Natural killer cell treated with Interleukin-12 subunit alpha and Interleukin-12 subunit beta and Interleukin-15 and Interleukin-18, amount 100 ng/mL, for 72 hours (primary cell): ENCODE data around the gene C15orf61. TPM values are rescaled to one million over a fixed set of nuclear protein-coding genes. Genes with fewer than 3 reads are reported as not detected.

Experiments
- ATAC-seq, 2 donors: fragments of 150-1000 bp; cut with Tn5 transposase in 1 of 2; sonication (Bioruptor Pico), chemical (Tn5 transposase) in 1 of 2; 2 replicates each; pipeline ENCODE4 v1.10.0; 2021
- DNase-seq: peaks from one replicate; pipeline ENCODE4 v3.0.0; 2022; ENCODE audit warnings: low spot score
- H3K27ac Mint-ChIP-seq, 2 donors: 1 replicate in 1 of 2; 2 replicates in 1 of 2; pipeline ENCODE4 v1.8.0; 2022; ENCODE audit warnings: mixed read lengths in 2 of 2, mild to moderate bottlenecking in 1 of 2, moderate library complexity in 1 of 2
- H3K27me3 Mint-ChIP-seq, 2 donors: 1 replicate in 1 of 2; 2 replicates in 1 of 2; pipeline ENCODE4 v1.8.0; 2022; ENCODE audit warnings: mixed read lengths in 2 of 2
- H3K36me3 Mint-ChIP-seq: one replicate; pipeline ENCODE4 v1.8.0; 2022; ENCODE audit warnings: mixed read lengths
- H3K4me1 Mint-ChIP-seq, 2 donors: 1 replicate in 1 of 2; 2 replicates in 1 of 2; pipeline ENCODE4 v1.8.0; 2022; ENCODE audit warnings: low read depth in 2 of 2, mixed read lengths in 2 of 2, mild to moderate bottlenecking in 1 of 2
- H3K4me3 Mint-ChIP-seq: one replicate; pipeline ENCODE4 v1.8.0; 2022; ENCODE audit warnings: mixed read lengths
- H3K9me3 Mint-ChIP-seq: 2 replicates; pipeline ENCODE4 v1.8.0; 2022; ENCODE audit warnings: mixed read lengths
- total RNA-seq, 2 donors: library from RNA; stranded (reverse); gene quantifications; one replicate each; pipeline ENCODE4 v1.2.3, GENCODE V29; 2022

C15orf61 gene
- total RNA-seq, 2 donors from 2014 or later, result 3.9 to 5.0 TPM

- Mint-ChIP-seq H3K36me3 (no peaks in the 10 kb centered on the region), H3K9me3 (no peaks in the 10 kb centered on the region), H3K27ac (peak overlapping the region in 1 of 2 donors; percentile 67), H3K4me1 (peaks cover 16 to 21% of the 10 kb centered on the region in 2 donors), H3K27me3 (no peaks in the 10 kb centered on the region), H3K4me3 (no peak overlapping the region)
- no peak for ATAC-seq
- no peak for DNase-seq
These were observed 48.7 kb downstream of the C15orf61 start for GRCh38 chr15:67569668-67570067.

DNA sequence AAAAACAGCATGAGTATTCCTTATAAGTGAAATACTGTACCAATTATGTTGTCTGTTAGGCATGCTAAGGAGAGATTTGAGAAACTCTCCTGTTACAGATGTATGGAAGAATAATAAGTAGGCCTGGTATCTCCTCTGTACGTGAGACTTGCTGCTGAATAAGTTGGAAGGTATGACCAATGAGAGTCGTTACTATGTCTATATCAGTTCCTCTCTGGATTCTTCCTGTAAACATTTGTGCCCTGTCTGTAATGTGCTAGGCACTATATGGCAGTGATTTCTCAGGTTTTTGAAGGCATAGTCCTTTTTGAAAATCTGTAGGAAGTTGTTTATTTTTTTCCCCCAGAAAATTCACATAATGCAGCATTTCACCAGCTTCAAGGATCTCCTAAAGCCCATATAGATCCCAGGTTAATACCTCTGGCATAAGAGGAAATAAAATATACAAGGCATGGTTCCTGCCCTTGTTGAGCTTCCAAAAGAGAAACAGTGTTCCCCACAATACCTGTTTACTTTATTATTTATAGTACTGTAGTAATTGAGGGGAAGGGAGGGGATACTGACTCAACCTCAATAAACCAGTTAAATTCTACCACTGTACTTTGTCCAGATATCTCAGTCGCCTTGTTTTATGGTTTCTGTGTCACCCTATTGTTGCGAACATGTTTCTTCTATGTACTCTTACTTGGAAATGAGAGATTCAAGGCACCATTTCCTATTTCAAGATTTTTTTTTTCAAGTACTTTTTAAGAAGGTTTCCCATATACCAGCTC lies 50.1 kb downstream of the C15orf61 start:
- no peak overlapping the region for H3K4me3 Mint-ChIP-seq
- no peak for DNase-seq
- no peak for ATAC-seq
- H3K27ac Mint-ChIP-seq, result peak overlapping the region in 1 of 2 donors; percentile 68
- H3K4me1 Mint-ChIP-seq, result peaks cover 9 to 16% of the 10 kb centered on the region in 2 donors
- no peaks in the 10 kb centered on the region for H3K36me3 Mint-ChIP-seq
- H3K9me3 Mint-ChIP-seq, result no peaks in the 10 kb centered on the region
- no peaks in the 10 kb centered on the region for H3K27me3 Mint-ChIP-seq

- Mint-ChIP-seq H3K36me3 (no peaks in the 10 kb centered on the region), H3K4me3 (no peak overlapping the region), H3K27me3 (no peaks in the 10 kb centered on the region), H3K4me1 (peaks cover 7 to 15% of the 10 kb centered on the region in 2 donors), H3K9me3 (no peaks in the 10 kb centered on the region), H3K27ac (peak overlapping the region in 1 of 2 donors; percentile 68)
- no peak for DNase-seq
- no peak for ATAC-seq
These were observed 50.9 kb downstream of the C15orf61 start for GRCh38 chr15:67571648-67572415.

- Mint-ChIP-seq H3K27ac (no peak overlapping the region), H3K4me1 (peaks cover 7 to 15% of the 10 kb centered on the region in 2 donors), H3K4me3 (no peak overlapping the region), H3K27me3 (no peaks in the 10 kb centered on the region), H3K9me3 (no peaks in the 10 kb centered on the region), H3K36me3 (no peaks in the 10 kb centered on the region)
- no peak for ATAC-seq
- no peak for DNase-seq
These were observed 52.3 kb downstream of the C15orf61 start for GRCh38 chr15:67573194-67573593.

GRCh38 chr15:67575039-67575502 lies 54.1 kb downstream of the C15orf61 start:
- no peaks in the 10 kb centered on the region for H3K36me3 Mint-ChIP-seq
- no peaks in the 10 kb centered on the region for H3K9me3 Mint-ChIP-seq
- peak overlapping the region in 1 of 2 donors; percentile 11 for H3K27ac Mint-ChIP-seq
- H3K27me3 Mint-ChIP-seq, result no peaks in the 10 kb centered on the region
- no peak for ATAC-seq
- no peak overlapping the region for H3K4me3 Mint-ChIP-seq
- DNase-seq, result no peak
- peaks cover 7 to 13% of the 10 kb centered on the region in 2 donors for H3K4me1 Mint-ChIP-seq

GRCh38 chr15:67578020-67578600 lies 57.2 kb downstream of the C15orf61 start:
- no peak overlapping the region for H3K27ac Mint-ChIP-seq
- no peaks in the 10 kb centered on the region for H3K27me3 Mint-ChIP-seq
- no peak for ATAC-seq
- no peaks in the 10 kb centered on the region for H3K36me3 Mint-ChIP-seq
- H3K9me3 Mint-ChIP-seq, result no peaks in the 10 kb centered on the region
- H3K4me3 Mint-ChIP-seq, result no peak overlapping the region
- no peak for DNase-seq
- peaks cover 0 to 5% of the 10 kb centered on the region in 2 donors for H3K4me1 Mint-ChIP-seq

DNA sequence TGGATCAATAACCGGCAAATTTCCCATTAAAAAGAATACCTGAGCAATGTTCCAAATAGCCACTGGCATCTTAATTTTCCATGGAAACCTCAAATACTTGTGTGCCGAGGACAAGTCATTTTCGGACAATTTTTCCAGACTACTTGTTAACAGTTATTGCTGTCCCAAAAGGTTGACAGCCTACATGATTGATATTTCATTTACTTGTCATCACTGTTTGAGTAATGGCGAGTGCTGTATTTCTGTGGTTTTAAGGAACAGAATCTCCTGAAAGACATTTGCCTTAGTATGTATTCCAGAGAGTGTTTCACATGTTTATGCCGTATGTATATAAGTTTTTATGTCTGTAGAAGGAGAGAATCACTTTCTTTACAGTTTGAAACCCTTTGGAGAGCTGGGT lies 58.2 kb downstream of the C15orf61 start:
- peaks cover 0 to 5% of the 10 kb centered on the region in 2 donors for H3K4me1 Mint-ChIP-seq
- no peak overlapping the region for H3K4me3 Mint-ChIP-seq
- H3K27me3 Mint-ChIP-seq, result no peaks in the 10 kb centered on the region
- no peak overlapping the region for H3K27ac Mint-ChIP-seq
- ATAC-seq (no peak), DNase-seq (no peak)
- H3K36me3 Mint-ChIP-seq, result no peaks in the 10 kb centered on the region
- no peaks in the 10 kb centered on the region for H3K9me3 Mint-ChIP-seq

Other genes with a start within 250 kb of the C15orf61 start
- gene MAP2K5, start 21.6 kb downstream of the C15orf61 start, total RNA-seq, result 10 to 100 TPM; 14.5 to 24.7 TPM